K562 (cell line): ENCODE measurements around the gene ADAR. TPM values are rescaled to one million over a fixed set of nuclear protein-coding genes. Genes with fewer than 3 reads are reported as not detected.

Experiments
- EP400 ChIP-seq: fragments of 450-650 bp; IDR thresholded peaks from 2 replicates; pipeline ENCODE4 v1.6.1; 2017; ENCODE audit warnings: antibody characterized with exemption, mild to moderate bottlenecking, moderate library complexity
- HMGN3 ChIP-seq: IDR thresholded peaks from 2 replicates; pipeline ENCODE4 v1.6.1; 2011; ENCODE audit warnings: borderline replicate concordance, low read depth, mild to moderate bottlenecking, mixed read lengths, low read length; ENCODE audit not compliant: insufficient read length; ENCODE audit errors: extremely low read depth
- KLF1 ChIP-seq: fragments of 450-650 bp; IDR thresholded peaks from 2 replicates; pipeline ENCODE4 v1.6.1; 2016; ENCODE audit warnings: missing genetic modification characterization, missing compliant biosample characterization
- MEF2D ChIP-seq: conservative IDR thresholded peaks from 2 replicates; pipeline ENCODE4 v1.6.1; 2016; ENCODE audit warnings: low read depth, missing genetic modification characterization, missing compliant biosample characterization
- NCOA1 ChIP-seq: fragments of 450-650 bp; IDR thresholded peaks from 2 replicates; pipeline ENCODE4 v1.6.1; 2016; ENCODE audit warnings: low read depth
- TAF1 ChIP-seq: IDR thresholded peaks from 2 replicates; pipeline ENCODE4 v1.6.1; 2011; ENCODE audit warnings: mild to moderate bottlenecking, low read length, moderate library complexity; ENCODE audit not compliant: insufficient read depth, control insufficient read depth, severe bottlenecking; ENCODE audit errors: extremely low read depth
- TRIM25 ChIP-seq: fragments of 450-650 bp; IDR thresholded peaks from 2 replicates; pipeline ENCODE4 v1.7.0; 2016; ENCODE audit warnings: borderline replicate concordance
- ZBTB5 ChIP-seq: fragments of 450-650 bp; IDR thresholded peaks from 2 replicates; pipeline ENCODE4 v1.6.1; 2017; ENCODE audit warnings: antibody characterized with exemption
- ZNF282 ChIP-seq: sonication (generic); formaldehyde crosslinking; IDR thresholded peaks from 2 replicates; pipeline ENCODE4 v1.8.1; 2023; ENCODE audit warnings: missing genetic modification reagents
- ZNF316 ChIP-seq: fragments of 450-650 bp; IDR thresholded peaks from 2 replicates; pipeline ENCODE4 v1.6.1; 2016
- ZNF696 ChIP-seq: fragments of 250-450 bp; sonication (Bioruptor Pico); conservative IDR thresholded peaks from 2 replicates; pipeline ENCODE4 v1.4.0; 2020; ENCODE audit warnings: mild to moderate bottlenecking, moderate library complexity
- polyA plus RNA-seq, 8 experiments: library from polyadenylated mRNA; depleted of rRNA in 4 of 8; stranded (reverse) in 5 of 8; unstranded in 3 of 8; fragments of >200 nt; fragmentation: Nextera tagmentation in 2 of 8; fragmentation: Illumina TruSeq in 1 of 8; extraction: Ambion mirVana in 2 of 8; extraction: Trizol in 1 of 8; gene quantifications; 2 replicates each; pipeline versions ENCODE4 v1.2.1 to v1.2.3, GENCODE V29; 2011 to 2014; ENCODE audit warnings: inconsistent platforms in 1 of 8, missing spikeins in 1 of 8
- total RNA-seq, 7 experiments: library from RNA; depleted of rRNA in 6 of 7; stranded (reverse); fragments of >200 nt in 6 of 7; fragmentation: Illumina TruSeq in 2 of 7; extraction: Trizol in 2 of 7; gene quantifications; 2 replicates each; pipeline versions ENCODE4 v1.2.1 to v1.2.3, GENCODE V29; 2011 to 2021; ENCODE audit warnings: low replicate concordance in 1 of 7
- TF ChIP-seq, protein P1 (sequence below), 2 experiments: fragments of 450-650 bp in 1 of 2; sonication (generic) in 1 of 2; formaldehyde crosslinking in 1 of 2; IDR thresholded peaks; 2 replicates each; pipeline versions ENCODE4 v1.7.1 to v1.9.0; 2016 to 2022; ENCODE audit warnings: inconsistent platforms in 1 of 2, mild to moderate bottlenecking in 1 of 2, missing genetic modification reagents in 1 of 2

The ADAR gene
- total and polyA plus RNA-seq, 9 of the 15 experiments (the other 6 are each of a cell fraction or from before 2014, with no cell fraction given), result 30.1 to 123 (median 60.2) TPM

DNA sequence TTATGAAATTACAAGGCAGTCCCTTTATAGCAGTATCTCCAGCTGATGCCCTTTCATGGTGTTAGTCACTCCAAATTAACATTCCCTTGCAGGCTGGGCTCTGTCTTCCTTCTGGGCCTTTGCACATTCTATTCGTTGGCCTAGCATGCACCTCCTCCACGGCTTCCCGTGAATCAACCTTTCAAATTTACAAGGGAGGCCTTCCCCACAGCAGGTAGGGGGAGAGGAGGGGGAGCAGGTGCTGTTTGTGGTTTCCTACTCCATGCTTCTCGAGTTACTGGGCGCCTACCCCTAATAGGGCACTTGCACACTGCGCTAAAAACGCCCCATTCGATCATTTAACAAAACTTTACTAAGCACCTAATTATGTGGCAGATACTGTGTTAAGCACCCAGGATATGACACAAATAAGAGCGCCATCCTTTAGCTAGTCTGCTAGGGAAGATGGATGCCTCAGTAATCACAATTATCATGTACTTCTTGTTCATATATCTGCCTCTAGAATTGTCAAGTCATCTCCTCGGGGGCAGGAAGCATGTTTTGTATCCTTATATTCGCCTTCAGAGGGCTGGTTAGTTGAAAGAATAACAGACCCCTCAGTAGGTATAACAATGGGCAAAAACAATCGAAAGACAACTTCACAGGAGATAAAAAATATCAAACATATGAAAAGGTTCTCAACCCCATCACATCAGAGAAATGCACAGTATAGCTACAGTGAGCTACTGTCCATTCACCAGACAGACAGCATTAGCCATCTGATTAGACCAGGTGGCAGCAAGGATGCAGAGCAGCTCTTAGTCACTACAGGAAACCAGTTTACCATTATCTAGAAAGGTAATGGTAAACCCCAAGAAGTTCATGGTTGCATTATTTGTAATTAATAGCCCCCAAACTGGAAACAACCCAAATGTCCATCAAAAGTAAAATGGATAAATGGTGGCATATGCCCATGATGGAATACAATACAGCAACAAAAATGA is 1.7 kb upstream of the ADAR start (continued):
- TF ChIP-seq ZBTB5, result no peak
- no peak for TF ChIP-seq ZNF696 (CRISPR knock-in tag)
- TF ChIP-seq ZNF282 (CRISPR knock-in tag), result no peak
- TF ChIP-seq TRIM25, result no peak
- no peak for TF ChIP-seq HMGN3
- no peak for TF ChIP-seq MEF2D (tag)
- TF ChIP-seq TAF1, result no peak
- no peak for TF ChIP-seq KLF1
- TF ChIP-seq EP400, result no peak
- TF ChIP-seq, protein P1, sequence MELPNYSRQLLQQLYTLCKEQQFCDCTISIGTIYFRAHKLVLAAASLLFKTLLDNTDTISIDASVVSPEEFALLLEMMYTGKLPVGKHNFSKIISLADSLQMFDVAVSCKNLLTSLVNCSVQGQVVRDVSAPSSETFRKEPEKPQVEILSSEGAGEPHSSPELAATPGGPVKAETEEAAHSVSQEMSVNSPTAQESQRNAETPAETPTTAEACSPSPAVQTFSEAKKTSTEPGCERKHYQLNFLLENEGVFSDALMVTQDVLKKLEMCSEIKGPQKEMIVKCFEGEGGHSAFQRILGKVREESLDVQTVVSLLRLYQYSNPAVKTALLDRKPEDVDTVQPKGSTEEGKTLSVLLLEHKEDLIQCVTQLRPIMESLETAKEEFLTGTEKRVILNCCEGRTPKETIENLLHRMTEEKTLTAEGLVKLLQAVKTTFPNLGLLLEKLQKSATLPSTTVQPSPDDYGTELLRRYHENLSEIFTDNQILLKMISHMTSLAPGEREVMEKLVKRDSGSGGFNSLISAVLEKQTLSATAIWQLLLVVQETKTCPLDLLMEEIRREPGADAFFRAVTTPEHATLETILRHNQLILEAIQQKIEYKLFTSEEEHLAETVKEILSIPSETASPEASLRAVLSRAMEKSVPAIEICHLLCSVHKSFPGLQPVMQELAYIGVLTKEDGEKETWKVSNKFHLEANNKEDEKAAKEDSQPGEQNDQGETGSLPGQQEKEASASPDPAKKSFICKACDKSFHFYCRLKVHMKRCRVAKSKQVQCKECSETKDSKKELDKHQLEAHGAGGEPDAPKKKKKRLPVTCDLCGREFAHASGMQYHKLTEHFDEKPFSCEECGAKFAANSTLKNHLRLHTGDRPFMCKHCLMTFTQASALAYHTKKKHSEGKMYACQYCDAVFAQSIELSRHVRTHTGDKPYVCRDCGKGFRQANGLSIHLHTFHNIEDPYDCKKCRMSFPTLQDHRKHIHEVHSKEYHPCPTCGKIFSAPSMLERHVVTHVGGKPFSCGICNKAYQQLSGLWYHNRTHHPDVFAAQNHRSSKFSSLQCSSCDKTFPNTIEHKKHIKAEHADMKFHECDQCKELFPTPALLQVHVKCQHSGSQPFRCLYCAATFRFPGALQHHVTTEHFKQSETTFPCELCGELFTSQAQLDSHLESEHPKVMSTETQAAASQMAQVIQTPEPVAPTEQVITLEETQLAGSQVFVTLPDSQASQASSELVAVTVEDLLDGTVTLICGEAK (IDR thresholded peaks at IDR 0.05), result no peak
- TF ChIP-seq, protein P1 (CRISPR knock-in tag; IDR thresholded peaks at IDR 0.05), result no peak
- TF ChIP-seq NCOA1, result no peak
- TF ChIP-seq ZNF316, result peak; percentile 55
